Measurements from ENCODE around the gene TFB1M.
"Not testable (repeated sequence)": the region's sequence is repeated elsewhere in the genome, so short reads cannot be mapped to it uniquely, and the experiment has no call there.

Gene TFB1M

GRCh38 chr6:155314092-155314772 lies at the start of gene TFB1M:
TFB1M (minus strand) TSS chr6:155314484; CDS start chr6:155314428, 56 bp downstream.
- DNase-seq (ENCODE audit: low read depth, low spot score), result peak; percentile 92

GRCh38 chr6:155364021-155364420 lies 49.7 kb upstream of the TFB1M start:
- not testable (repeated sequence) for DNase-seq (ENCODE audit: low read depth, low spot score)

- not testable (repeated sequence) for DNase-seq (ENCODE audit: low read depth, low spot score)
Observed at GRCh38 chr6:155362968-155363632, 48.8 kb upstream of the TFB1M start.

- DNase-seq (ENCODE audit: low read depth, low spot score), result no peak
Observed at GRCh38 chr6:155354167-155354566, 39.9 kb upstream of the TFB1M start.

- DNase-seq (ENCODE audit: low read depth, low spot score), result no peak
Observed at GRCh38 chr6:155352811-155353210, 38.5 kb upstream of the TFB1M start.

- DNase-seq (ENCODE audit: low read depth, low spot score), result no peak
Observed at GRCh38 chr6:155352130-155352420, 37.8 kb upstream of the TFB1M start.

GRCh38 chr6:155351273-155352129 lies 37.2 kb upstream of the TFB1M start:
- no peak for DNase-seq (ENCODE audit: low read depth, low spot score)

- no peak for DNase-seq (ENCODE audit: low read depth, low spot score)
Observed at GRCh38 chr6:155349956-155350355, 35.7 kb upstream of the TFB1M start.

GRCh38 chr6:155349129-155349528 lies 34.8 kb upstream of the TFB1M start:
- DNase-seq (ENCODE audit: low read depth, low spot score), result no peak

- DNase-seq (ENCODE audit: low read depth, low spot score), result no peak
Observed at GRCh38 chr6:155347800-155348199, 33.5 kb upstream of the TFB1M start.

- DNase-seq (ENCODE audit: low read depth, low spot score), result no peak
Observed at GRCh38 chr6:155346957-155347356, 32.7 kb upstream of the TFB1M start.

- DNase-seq (ENCODE audit: low read depth, low spot score), result no peak
Observed at GRCh38 chr6:155344341-155345006, 30.2 kb upstream of the TFB1M start.

- no peak for DNase-seq (ENCODE audit: low read depth, low spot score)
Observed at GRCh38 chr6:155341130-155341828, 27.0 kb upstream of the TFB1M start.

GRCh38 chr6:155340464-155341129 lies 26.3 kb upstream of the TFB1M start:
- no peak for DNase-seq (ENCODE audit: low read depth, low spot score)

GRCh38 chr6:155339929-155340328 lies 25.6 kb upstream of the TFB1M start:
- not testable (repeated sequence) for DNase-seq (ENCODE audit: low read depth, low spot score)

- not testable (repeated sequence) for DNase-seq (ENCODE audit: low read depth, low spot score)
Observed at GRCh38 chr6:155338237-155338636, 24.0 kb upstream of the TFB1M start.

- DNase-seq (ENCODE audit: low read depth, low spot score), result no peak
Observed at GRCh38 chr6:155335265-155335664, 21.0 kb upstream of the TFB1M start.

GRCh38 chr6:155334073-155334472 lies 19.8 kb upstream of the TFB1M start:
- DNase-seq (ENCODE audit: low read depth, low spot score), result not testable (repeated sequence)

- DNase-seq (ENCODE audit: low read depth, low spot score), result no peak
Observed at GRCh38 chr6:155333414-155333813, 19.1 kb upstream of the TFB1M start.

- no peak for DNase-seq (ENCODE audit: low read depth, low spot score)
Observed at GRCh38 chr6:155330922-155331321, 16.6 kb upstream of the TFB1M start.

Data from activated naive CD8-positive, alpha-beta T cell treated with anti-CD3 and anti-CD28 coated beads, Interleukin-2, amount 50 U/mL, for 16 hours (primary cell).